HG03571 (cell line): ENCODE data around the gene GPR61.
A peak's percentile ranks its signal among the peaks of the same experiment; 100 is the strongest.

Experiments used
- ATAC-seq: cut with Tn5 transposase; IDR thresholded peaks from one replicate; pipeline ENCODE4 v1.9.1; 2021; ENCODE audit not compliant: unreplicated experiment

GPR61 gene

DNA sequence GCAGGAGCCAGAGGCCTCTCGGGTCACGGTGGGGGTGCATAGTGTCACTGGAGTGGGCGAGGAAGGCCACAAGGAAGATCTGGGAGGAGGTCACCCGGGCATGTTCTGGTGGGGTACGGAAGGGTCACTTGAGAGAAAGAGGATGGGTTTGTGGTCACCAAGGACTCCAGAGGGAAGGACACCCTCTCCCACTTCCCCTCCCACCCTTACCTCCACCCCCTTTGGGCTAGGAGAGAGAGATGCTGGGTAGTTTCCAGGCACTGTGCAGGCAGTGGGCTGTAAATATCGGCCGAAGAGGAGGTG lies 30.8 kb upstream of the GPR61 start:
- no peak for ATAC-seq

DNA sequence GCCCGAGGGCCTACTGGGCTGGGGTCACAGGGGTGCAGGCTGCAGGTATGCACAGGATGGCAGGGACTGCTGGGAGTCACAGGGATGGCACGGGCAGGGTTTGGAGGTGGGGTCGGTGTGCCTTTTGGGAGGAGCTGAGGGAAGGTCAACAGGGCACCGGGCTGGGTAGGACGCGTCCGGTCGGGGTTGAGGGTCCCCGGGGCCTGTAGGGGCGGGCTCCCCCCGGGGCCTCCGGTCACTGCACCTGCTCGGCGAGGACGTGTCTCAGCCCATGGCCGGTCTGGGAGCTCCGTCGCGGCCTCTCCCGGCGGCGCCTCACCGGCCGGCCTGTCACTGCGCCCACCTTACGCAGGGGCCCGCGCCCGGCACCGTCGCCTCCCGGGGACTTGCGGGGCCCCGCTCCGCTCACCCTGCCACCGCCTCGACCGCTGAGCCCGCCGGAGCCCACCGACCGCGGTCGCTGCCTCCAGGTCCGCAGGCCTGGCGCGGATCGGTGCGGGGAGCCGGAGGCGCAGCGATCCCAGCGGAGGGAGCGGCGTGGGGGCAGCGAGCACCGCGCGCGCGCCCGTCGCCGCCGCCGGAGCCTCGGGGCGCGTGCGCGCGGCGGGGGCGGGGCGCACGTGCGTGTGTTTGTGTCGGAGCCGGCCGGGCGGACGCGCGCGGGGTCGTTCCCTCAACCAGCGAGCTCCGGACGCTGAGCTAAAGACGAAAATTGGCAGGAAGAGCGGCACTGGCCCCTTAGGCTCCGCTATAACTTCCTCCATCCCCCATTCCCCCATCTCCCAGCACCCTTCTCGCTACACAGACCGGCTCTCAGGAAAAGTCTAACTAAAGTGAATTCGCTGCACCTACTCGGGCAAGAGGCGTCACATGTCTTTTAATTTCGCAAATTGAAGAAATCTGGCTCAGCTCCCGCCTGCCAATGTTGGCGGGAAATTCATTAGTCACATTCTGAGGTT lies 30.2 kb upstream of the GPR61 start, which contains the start of gene AMIGO1:
Gene AMIGO1, minus strand, starts transcription at position 552 of the 959 bp plus-strand sequence. CDS start 815 bp downstream, outside the sequence.
- ATAC-seq = peak; percentile 47

DNA sequence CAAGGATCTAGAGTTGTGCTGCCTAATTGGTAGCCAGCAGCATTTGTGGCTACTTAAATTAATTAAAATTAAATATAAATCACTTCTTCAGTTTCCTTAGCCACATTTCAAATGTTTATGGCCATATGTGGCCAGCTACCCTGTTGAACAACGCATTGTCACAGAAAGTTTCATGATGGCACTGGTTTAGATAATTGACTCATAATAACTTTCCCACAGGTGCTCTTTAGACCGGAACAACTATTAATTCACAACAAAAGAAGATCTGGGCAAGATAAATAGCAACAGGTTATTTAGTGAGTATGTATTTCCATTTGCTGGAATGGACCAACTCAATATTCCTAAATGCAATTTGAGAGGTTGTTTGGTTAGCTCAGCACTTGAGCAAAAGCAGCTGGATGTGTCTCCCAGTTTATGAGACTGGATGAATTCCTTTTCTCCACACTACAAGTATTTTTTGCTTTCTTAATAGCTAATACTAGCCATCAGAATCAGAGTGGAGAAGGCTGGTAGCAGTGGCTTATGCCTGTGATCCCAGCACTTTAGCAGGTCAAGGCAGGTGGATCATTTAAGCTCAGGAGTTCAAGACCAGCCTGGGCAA lies 26.5 kb upstream of the GPR61 start:
- ATAC-seq = no peak

DNA sequence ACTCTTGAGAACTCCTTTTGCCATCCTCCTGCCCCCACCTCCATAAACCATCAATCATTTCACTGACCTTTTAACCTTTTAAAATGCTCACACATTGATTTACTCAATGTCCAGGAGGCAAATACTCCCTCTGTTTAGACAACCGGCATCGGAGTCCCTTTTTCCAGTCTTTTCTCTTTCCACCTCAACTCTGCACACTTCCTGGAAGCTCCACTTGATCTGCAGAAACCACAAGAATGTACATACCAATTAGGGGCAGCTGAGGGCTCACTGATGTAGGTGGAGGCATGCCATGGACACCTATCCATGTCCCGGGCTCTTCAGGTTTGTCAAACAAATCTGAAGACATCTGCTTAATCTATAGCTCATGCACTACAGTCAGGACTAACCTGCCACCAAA lies 24.8 kb upstream of the GPR61 start:
- no peak for ATAC-seq

DNA sequence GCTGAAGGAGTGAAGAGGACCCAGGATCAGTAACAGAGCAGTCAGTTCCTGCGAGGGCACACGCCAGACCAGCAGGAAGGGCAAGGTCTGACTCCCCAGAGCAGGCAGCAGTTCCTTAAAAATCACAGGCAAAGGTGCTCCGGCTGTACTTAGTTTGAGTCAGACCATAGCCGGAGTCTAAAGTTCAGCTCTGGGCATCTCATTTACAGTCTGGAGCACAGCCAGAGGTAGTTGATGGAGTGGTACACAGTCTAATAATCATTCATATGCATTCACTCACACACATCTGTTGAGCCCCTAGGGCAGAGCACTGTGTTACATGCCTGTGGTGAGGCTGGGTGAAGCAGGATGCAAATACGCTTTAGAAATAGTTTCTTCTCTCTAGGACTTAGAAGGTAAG lies 22.8 kb upstream of the GPR61 start:
- no peak for ATAC-seq

DNA sequence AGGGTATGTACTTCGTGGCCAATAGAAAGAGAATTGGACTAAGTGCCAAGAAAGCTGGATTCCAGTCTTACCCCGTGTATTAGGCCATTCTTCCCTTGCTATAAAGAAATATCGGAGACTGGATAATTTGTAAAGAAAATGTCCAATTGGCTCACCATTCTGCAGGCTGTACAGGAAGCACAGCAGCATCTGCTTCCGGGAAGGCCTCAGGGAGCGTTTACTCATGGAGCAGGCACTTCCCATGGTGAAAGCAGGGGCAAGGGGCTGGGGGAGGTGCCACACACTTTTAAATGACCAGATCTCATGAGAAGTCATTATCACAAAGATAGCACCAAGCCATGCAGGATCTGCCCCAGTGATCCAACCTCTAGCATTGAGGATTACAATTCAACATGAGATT lies 22.3 kb upstream of the GPR61 start:
- ATAC-seq = no peak

DNA sequence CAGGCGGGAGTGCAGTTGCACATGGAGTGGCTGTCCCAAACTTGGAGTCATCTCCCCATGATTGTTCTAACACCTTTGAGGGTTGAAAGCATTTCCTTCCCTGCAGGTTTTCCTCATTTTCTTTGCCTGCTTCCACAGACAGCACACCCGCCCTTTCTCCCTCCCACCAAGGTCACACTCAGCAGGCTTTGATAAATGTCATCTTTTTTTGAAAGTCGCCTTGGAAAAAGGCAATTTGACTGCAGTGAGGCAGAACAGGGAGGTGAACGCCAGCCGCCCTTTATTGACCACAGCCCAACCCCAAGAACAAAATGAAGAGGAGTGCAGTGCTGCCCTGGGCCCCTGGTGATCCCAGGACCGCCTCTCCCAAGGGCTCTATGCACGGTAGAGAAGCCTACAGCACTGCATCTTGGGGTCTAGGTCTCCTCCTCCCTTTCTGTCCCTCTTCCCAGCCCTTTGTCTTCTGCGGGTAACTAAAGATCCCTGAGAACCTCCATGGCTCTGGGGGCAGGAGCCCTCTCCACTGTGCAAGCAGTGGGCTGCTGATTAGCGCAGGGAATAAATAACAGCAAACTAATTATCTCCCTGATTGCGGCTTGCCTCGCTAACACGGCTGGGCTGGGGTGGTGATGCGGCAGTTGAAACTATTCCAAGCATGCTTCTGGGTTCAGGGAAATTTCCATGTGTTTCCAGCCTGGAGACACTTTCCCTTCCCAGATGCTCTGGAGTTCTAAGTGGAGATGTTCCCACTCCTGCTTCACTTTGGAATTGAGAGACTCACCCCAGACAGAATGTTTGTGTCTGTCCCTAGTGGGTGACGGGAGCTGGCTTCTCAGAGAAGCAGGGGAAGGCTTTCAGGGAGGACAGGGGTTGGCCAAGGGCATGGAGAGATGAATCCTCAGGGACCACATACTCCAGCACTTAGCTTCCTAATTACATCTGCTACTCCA lies 18.4 kb upstream of the GPR61 start:
- no peak for ATAC-seq

DNA sequence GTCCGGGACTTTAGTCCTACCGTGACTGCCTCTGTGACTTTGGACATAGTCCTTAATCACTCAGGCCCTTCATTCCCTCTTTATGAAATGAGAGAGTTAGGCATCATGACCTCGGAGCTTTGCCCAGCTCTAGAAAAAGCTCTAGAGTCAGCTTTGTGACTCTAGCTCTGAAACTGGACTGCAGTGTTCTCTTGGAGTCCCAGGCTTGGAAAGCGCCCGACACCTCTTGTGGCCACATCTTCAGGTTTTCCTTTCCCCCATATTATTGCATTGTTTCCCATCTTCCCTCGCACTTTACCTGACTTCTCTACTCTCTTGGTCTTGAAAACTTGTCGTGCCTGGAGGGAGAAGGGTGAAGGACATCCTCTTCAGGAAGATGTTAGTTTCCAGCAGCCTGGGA lies 17.6 kb upstream of the GPR61 start:
- no peak for ATAC-seq

DNA sequence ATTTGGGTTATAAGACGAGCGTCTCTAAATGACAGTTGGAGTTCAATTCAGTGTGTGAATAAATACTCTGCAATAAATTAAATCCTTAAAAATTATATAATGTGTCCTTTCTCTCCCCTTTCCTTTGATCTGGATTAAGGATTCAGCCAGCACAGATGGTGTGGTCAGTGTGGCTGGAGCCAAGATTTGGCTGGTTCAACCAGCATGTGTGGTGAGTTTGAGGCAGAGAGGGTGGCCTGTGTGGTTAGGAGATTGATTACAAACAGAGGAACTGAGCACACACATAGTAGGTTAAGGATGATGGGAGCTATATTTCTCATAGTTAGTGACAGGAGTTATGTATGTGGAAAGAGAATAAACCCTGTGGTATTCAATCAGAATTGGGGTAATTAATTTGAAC lies 16.0 kb upstream of the GPR61 start:
- ATAC-seq = no peak

DNA sequence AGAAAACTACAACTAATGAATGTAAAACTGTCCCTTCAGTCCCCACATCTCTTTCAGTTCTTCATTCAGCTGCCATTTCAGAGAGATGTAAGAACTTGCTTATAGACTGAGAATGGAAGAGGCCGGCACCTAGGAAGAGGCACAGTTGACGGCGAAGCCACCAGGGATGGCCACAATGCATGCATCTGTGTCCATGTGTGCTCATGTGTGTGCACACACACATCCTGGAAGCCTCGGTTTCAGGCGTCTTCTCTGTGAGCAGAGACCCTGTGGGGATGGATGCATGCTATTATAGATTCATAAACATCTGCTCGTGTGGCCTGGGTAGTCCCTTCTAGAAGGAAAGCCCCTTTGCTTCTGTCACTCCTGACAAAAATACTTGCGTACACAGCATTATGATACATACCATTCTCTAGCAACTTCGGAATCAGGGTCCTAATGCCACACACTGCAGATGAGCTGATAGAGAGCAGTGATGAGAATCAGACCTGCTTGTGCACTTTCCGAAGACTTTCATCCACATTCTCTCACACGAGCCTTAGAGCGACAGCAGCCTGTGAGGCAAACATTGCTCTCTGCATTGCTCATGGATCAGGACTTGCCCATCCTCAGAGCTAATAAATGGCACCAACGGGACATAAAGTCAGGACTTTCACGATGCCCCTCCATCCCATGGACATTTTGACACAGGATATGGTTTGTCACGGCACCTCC lies 12.4 kb upstream of the GPR61 start:
- no peak for ATAC-seq

DNA sequence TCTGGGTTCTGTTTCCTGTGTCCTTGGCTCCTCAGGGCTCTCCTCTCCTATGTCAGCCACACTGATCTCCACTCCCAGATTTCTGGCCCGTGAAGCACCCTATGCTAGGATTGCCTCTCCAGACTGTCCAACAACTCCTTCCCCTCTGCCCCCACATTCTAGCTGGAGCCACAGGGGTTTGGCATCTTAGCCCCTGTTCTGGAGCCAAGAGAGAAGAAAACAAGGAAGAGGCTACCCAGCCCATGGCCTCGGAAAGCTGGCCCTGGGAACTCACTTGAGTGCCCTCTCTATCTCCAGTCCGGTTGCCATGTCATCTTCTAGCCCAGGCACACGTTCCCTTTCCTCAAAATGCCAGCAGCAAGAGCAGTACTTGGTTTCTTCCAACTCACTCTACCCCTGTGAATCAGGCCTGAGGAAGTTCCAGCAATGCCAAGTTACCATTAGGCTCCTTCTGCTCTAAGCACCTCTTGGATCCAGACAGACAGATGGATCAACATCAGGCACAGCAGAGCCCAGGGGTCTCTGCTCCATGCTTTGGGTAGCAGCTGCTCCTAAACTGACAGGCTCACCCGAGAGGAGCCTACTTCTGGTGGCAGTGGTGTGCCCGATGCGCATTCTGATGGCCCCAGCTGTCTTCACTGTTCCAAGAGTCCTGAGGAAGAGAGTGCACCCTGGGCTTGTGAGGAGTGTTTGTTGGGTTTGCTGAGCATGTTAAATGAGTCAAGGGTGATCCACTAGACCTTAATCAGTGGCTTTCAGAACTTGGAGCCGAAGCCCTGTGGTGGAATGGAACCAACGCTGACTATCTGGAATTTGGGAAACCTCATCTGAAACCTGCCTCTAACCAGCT lies 11.6 kb upstream of the GPR61 start:
- ATAC-seq = no peak

DNA sequence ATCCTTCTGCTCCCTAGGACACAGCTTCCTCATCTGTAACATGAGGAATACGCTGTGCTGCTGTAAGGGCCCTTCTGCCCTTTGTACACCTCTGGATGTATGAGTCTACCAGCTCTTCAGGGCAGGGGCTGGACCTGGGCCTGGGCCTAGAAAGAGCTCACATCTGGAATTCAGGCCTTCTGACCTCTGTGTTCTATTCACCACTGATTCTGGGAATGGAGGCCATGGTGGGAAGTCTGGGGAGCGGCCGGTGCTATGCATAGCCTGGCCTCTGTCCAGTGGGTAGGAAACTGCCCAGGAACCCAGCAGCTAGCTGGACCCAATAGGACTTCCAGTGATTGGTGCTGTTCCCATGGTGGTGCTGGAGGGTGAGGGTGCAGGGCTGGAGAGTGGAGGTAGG lies 11.0 kb upstream of the GPR61 start:
- no peak for ATAC-seq

DNA sequence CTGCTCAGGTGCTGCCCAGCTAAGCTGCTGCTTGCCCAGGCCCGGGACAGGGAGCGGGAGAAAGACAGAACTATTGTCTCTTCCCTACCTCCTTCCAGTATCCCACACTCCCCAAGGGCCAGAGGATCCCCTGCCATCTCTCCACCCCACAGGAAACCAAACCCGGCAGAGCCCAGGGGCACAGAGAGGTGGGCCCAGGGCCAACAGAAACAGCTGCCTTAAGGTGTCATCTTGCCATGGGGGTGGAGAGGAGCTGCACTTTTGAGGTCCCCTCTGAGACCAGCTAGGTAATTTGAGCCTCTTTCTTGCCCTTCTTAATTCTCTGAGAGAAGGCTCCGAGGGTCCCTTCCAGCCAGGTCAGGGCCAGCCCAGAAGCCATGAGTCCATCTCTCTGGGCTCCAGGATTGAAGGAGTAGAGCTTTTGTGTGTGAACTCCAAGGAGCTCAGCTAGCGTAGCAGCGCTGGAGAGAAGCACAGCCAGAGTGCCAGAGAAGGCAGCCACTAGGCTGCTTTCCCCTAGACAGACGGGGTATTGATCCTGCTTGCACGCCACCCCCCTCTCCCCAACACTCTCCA lies 9.7 kb upstream of the GPR61 start:
- no peak for ATAC-seq

DNA sequence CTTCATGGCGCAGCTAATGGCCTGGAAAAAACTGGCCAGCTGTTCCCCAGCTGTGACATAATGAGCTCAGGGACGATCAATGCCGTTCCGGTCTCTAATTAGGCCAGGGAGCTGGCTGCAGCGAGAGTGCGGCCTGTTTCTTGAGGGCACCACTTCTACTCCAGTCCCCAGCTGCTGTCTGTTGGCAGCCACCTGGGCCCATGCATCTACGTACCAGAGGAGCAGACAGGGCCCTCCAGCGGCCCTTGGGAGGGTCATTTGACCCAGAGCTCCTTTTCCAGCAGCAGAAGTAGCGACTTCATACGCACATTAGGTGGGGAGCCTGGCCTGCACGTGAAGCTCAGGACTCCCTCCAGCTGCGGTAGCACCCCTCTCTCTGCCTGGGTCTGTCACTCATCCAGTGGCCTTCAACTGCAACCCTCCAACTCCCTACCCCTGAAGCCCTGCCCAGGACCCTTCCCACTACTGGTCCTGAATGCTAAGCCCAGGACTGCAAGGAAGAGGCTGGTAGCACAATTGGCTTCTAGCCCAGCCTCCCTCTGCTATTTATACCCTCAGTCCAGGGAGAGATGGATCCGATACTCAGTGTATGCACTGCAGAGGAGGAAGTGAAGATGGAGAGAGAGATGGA lies 9.1 kb upstream of the GPR61 start:
- no peak for ATAC-seq

DNA sequence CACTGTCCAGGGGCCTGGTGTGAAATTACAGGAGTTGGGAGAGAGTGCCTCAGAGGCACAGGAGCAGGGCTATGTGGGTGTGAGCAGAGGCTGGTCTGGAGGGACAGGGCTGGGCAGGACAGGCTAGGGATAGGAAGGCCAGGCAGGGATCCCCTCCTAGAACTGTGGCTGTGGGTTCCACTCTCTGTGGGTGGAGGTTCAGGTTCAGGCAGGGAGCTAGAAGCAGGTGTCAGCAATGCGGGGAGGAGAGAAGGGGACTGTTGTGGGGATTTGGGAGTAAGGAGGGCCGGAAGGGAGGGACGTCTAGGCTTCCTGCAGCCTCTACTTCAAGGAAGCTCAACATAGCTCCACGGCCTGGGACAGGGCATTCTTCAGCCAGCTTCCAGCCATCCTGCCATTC lies 8.3 kb upstream of the GPR61 start:
- no peak for ATAC-seq

DNA sequence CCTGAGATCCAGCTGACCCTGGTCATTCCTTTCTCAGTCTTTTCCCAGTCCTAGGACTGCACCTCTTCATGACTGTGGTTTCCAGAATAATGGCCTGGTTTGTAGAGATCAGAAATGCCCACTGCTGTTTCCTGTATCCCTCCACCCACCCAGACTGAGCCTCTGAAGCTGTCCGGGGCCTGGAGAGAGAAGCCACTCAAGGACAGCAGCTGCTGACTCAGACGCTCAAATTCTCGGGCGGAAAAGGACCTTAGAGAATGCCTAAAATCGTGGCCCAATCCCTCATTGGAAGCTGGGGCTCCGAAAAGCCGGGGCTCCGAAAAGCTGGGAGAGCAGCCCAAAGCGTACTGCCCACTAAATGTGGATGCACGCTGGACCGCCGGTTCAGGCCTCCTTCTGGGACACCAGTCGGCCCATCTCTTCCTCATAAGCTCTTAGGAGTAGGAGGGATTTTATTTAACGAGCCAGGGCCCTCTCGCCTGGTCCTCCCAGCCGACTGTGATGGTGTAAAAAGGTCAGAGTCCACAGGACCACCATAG lies 7.8 kb upstream of the GPR61 start:
- no peak for ATAC-seq

DNA sequence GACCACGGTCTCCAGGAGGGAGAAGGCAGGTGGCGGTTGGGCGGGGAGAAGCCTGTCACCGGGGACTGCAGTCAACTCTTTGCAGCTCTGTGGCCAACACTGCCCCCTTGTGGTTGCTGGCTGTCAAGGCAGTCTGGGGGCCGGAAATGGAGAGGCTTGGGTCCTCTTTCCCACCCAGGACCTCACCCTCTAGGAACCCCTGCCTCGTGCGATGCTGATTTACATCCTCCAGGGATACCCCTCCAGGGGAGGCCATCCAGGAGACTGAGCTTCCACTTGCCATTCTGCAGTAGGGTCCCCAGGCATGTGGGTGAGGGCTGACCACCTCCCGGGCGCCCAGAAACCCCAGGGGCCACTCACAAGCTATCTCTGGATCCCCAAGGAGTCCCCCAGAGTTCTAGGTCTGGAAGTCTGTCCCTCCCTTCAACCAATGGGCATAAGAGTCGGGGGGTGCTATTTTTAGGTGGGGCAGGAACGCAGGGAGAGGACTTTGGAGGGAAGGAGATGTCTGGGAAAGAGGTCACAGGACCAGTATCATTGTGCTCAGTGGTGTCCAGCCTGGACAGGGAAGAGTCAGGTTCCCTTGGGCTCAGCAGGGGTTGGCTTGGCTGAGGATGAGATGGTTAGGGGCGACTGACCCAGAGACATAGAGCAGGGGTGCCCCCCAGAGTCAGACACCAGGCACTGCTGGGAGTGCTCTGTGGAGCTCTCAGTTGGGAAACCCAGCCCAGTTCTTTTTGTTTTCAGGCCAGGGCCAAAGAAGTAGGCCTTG lies 7.1 kb upstream of the GPR61 start:
- ATAC-seq = peak; percentile 77

DNA sequence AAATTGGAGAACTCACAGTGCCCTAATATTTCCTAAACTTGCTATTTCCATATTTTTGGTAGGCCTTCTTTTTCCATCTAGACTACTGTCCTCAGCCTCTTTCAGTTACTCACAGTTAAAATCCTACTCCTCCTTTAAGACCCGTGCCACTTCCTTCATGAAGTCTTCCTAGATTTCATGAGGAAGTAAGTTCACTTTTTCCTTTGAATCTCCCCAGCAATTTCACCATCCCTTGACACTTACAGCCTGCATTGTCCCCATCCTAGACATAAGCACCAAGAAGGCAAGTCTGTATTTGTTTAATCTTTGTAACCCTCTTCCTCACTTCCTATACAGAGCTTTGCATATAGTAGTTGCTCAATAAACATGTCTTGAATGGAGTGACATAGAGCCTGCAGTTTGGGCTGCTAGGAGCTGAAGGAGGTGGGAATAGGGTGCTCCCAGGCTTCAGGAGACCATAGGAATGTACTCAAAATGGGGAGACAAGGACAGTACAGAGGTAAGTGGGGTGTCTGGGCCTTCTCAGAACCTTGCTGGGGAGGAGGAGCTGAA lies 5.3 kb upstream of the GPR61 start:
- ATAC-seq = no peak
